Measurements from ENCODE around the gene MAPKAP1.

Gene MAPKAP1

DNA sequence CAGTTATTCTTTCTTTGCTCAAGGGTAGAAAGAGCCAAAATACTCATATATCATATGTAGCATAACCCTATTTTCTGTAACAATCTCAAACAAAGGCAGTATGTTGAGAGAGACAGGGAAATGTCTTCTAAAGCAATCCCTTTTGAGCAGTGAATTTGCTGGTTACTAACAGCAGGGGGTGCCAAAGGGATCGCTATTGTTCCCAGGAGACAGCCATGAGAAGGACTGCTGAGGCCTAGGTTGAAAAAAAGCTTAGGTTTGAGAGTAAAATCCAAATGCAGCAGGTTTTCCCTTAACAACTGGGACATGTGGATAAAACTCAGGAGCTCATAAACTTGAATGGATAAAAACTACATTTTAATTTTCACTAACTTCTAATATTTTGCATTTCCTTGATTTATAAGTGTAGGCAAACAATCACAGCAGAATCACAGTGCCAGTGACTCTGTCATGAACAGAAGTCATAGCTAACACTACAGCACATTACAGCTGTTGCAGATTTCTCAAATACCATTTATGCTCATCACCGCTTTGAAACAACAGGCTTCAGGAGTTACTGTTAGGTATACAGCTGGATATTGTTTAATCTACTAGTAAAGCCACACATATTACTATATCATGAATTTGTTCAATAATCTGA, 148.4 kb downstream of the MAPKAP1 start:
- peak; percentile 48 to 64 for DNase-seq

DNA sequence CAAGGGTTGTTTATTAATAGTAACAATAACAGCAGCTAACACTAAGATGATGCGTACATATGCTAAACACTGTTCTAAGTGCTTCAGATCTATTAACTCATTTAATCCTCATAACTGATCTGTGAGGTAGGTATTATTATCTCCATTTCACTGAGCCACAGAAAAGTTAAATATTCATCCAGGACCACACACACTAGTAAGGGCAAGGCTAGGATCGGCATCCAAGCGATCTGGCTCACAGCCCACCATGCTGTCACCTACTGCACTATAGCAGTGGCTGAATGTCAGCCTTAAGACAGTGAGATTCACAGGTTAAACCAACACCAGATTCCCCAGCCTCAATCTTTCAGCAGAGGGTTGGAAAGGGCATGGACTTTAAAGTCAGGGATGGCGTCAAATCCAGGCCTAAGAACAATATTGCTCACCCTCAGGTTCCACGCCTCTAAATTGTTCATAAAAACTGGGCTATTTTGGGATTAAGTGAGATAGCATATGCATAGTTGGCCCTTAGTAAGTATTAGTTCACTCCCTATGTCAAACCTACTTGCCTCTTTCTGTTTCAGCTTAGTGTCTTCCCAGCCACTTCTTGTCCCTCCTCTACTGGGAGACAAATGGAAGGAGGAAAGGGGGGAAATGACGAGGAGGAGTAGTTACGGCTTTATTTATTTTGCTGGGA, 150.8 kb downstream of the MAPKAP1 start:
- DNase-seq = no peak

DNA sequence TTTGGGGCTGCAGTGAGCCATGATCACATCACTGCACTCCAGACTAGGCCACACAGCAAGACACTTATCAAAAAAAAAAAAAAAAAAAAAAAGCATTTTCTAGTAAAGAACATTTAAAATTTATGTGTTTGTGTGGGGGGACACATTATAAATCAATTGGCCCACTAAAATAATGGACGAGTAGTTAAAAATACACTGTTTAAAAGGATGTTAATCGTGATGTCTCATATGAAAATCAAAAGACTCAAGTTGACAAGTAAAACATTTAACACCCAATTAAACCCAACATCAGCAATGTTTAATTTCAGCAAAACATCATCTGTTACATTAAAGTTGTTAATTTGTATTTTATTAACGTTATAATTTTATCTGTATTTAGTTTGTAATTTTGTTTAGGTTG, 152.3 kb downstream of the MAPKAP1 start:
- no peak for DNase-seq

DNA sequence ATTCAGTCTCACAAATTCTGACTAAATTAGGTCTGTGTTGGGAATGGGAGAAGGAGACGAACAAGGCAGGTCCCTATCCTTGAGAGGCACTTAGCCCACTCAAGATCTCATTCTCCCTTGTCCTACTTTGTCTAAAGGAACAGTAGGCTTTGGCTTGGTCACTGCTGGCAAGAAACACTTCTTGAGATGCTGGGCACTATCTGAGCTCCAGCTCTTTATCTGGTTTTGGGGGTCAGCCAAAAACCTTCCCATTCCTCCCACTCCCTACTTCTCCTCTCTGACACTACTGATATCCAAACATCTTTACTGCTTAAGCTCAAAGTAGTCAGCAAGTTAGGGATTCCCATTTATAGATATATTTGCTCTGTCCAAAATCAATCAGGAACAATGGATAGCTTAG, 155.2 kb downstream of the MAPKAP1 start:
- no peak for DNase-seq

DNA sequence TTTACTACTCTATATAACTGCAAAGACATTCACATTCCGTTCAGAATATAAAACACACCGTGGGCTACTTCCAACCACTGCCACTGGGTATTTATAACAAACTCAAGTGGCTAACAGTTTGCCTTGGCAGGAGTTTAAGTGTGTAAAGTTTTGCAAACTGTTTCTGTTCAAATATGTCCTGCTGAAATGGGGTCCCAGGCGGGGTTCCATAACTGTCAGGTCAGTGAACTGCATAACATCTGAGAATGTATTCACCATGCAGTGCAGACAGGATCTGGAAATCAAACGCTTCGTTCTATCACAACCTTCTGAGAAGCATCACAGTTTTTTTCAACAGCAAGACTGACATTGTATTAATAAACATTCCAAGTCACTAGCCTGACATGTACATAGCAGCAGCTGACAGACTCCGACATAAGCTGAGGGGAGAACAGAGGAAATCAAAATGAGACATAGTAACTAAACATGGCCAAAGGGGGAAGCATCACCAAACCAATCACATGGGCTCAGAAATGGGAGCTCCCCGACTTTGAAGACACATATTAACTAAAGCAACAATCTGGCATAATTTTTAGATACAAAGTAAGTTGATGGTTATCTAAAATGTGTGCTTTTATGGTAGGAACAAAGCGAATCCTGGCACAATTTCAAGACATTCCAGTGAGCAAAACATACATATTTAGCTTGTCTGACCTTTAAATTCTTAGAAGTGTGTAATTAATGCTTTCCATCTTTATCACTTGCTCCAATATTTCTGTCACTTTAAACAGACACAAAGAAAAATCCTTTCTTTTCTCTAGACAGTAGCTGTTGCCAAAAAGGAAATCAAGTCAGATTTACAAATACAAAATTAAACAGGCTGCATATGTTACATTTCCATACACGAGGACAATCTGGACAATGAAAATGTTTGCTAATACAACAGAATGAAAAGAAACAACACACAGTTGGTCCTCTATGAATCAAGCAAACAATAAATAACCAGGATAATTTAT, 156.8 kb downstream of the MAPKAP1 start:
- no peak for DNase-seq

DNA sequence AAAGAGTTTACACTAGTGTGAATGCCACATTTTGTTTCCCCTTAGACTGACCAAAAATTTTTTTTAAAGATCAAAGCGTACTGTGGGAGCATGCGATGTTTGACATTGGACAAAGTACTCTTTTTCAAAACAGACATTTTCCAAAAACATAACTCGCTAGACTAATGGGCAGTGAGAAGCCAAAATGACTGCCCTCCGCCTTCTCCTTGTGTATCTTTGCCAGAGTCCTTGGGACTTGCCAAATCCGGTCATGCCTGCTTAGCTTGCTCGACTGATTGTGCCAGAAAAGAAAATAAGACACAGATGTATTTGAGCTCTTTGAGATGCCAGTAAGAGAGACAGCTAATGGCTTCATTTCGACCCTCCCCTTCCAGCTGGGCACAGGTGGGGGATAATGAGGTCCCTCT, 157.5 kb downstream of the MAPKAP1 start:
- DNase-seq = no peak

DNA sequence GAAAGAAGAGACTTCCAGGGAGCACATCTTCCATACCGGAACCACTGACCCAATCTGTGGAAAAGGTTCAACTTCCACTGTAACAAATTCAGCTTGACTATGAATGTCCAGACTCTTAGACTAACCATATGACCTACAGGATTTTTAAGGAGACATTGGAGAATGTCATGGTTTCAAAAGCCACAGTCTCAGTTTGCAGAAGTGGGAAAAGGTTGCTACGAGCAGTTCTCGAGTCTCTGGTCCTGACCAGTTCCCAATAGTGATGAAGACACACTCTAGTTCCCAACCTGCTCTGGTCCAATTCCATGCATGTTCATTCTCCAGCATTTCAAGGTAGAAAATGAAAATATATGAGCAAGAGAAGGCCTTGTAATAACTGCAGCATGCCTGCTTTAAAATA, 158.0 kb downstream of the MAPKAP1 start:
- DNase-seq = no peak

DNA sequence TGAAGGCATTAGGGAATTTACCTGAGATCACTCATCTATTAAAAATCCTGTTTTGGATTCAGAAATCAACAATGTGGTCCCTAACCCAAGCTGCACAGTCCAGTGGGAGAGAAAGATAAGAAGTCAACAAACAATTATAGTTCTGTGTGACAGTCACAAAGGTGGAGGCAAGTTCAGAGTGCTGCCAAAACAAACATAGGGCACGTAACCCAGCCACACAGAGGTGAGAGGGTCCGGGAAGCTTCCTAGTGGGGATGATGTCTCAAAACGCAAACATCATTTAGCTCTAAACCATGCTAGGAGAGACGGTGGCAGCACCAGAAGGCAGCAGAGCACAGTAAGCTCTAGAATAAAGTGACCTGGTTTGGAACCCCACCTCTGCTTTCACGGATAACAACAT, 158.9 kb downstream of the MAPKAP1 start:
- no peak for DNase-seq

DNA sequence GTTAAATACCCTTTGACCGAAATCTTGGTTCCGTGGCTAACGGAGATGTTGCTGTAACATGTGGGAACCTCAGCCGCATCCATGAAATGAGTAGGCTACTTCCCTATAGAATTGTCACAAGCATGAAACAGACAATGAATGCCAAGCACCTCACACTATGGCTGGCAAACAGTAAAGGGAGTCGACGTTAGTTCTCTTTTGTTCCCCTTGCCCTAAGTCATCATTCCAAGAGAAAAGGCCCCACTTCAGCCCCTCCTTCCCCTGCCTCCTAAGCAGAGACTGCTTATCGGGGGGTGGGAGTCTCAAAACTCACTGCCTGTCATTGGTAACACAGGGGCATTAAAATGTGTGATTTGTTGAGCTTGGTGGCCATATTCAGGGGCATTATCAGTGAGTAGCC, 159.6 kb downstream of the MAPKAP1 start:
- no peak for DNase-seq

DNA sequence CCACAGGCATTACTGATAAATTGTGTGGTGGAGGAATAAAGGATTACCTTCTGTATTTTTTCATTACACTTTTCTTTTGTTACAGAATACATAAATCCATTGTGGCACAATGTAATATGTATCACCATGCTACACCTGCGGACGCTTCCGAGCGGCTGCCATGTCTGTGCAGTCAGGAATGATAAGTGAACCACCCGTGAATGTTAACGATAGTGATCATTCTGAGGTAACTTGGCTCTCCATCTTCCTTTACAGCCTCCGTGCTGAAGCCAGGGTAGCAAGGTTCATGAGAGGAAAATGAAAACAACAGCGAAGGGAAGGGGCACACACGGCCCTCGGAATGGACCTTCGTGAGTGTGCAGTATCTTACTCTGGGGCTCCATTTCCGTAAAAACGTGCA, 161.2 kb downstream of the MAPKAP1 start:
- no peak for DNase-seq

DNA sequence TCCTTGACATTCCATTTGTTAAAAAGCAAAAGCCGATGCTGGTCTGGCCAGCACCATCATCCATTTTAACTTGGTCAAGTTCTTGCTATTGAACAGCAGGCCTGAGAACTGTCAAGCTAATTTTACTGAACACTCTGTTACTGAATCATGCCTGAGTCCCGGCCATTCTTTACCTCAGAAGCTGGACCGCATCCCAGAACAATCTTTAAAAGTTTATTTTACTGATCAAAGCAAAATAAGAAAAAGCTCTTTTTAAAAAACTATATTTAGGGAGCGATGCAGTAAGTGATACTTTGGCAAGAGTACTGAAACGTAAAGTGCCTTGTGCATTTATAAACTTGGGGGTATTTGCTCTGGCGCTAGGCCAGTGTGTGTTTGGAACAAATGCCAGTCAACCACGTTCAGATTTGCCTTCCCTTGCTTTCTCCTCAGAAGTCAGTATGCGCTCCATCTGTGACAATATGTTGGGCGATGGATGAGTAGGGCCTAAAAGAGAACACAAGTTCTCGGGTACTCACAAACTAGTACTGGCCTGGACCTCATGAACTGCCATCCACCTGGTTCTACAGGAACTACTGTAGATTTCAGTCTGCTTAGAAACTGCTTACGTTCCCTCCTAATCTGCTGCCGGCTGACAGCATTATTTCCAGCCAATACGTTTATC, 161.9 kb downstream of the MAPKAP1 start:
- DNase-seq = no peak

DNA sequence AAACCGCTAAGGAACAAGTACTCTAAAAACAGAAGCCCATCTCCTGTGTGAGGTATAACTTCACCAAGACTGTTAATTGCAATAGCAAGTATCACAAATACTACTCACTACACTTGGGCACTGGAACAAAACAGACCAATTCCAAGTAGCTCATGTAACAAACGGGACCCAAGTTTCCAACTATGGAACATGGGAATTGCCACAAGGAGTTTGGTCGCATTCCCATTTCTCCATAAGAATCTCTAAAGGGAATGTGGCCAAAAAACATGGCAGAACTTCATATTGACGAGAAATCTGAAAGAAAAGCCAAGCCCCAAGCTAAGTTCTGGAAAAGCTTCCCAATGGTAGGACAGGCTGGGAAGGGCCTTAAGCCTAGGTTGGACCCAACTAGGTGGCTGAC, 162.5 kb downstream of the MAPKAP1 start:
- DNase-seq = no peak

DNA sequence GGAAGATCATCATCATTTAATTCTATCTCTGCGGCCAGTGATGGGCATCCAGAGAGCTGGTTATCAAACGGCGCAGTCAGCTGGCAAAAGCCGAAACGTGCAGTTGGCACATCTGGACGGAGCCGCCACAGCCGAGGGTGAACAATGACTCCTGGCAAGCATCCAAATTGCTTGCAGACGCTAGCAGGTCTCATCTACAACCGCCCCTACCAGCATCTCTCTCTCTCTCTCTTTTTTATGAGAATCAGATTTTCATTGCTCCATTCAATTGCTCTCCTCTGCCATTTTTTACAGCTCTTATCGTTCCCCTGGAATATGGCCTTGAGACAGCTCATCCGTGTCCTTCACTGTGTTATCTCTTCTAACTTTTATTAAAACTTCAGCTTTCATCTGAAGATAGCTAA, 165.2 kb downstream of the MAPKAP1 start:
- DNase-seq = no peak

DNA sequence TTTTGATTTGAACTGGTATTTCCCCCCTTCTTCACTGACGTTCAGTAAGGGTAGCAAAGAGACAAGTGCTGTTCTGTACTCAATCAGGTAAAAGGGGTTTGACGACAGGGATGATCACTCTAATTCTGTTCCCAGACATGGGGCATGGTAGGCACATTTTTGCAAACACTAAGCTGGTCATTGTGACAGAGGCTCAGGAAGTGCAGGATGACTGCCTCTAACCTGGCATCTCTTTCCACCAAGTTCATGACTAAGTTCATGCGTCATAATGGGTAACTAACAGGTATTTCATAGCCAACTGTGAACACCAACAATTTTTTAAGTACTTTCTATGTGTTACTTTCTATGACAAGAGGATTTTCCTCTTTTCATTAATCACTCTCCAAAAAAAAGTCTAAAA, 166.5 kb downstream of the MAPKAP1 start:
- no peak for DNase-seq

DNA sequence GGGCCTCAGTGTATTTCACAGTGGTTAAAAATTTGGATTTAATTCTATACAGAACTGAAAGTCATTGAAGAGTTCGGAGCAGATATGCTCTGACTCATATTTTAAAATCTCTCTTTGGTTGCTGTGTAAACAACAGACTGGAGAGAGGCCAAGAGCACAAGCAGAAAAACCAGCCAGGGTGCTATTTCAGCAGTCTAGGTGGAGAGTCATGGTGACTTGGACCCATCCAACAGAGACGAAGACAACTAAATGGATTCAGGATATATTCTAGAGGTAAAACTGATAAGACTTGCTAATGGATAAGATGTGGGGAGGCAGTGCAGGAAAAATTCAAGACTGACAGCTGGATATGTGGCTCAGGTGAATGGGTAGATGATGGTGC, 168.9 kb downstream of the MAPKAP1 start:
- DNase-seq = no peak

DNA sequence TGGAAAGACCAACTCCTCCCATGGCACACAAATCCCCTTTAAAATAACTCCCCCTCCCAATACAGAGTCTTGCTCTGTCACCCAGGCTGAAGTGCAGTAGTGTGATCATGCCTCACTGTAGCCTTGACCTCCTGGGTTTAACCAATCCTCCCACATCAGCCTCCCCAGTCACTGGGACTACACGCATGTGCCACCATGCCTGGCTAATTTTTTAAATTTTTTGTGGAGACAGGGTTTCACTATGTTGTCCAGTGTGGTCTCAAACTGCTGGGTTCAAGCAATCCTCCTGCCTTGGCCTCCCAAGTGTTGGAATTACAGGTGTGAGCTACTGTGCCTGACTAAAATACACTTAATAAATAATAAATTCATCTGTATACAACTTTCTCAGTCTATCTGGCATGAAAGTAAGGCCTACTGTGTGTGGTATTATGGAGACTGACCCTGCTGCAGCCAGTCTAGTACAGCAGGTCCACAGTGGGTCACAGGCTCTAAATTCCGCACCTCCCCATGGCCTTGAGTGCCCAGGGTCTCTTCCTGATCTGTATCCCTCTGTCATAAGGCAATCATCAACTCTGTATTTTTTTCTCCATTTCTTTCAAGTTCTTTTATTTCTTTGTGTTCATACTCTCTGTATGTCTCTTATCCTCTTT, 169.4 kb downstream of the MAPKAP1 start:
- DNase-seq = no peak

DNA sequence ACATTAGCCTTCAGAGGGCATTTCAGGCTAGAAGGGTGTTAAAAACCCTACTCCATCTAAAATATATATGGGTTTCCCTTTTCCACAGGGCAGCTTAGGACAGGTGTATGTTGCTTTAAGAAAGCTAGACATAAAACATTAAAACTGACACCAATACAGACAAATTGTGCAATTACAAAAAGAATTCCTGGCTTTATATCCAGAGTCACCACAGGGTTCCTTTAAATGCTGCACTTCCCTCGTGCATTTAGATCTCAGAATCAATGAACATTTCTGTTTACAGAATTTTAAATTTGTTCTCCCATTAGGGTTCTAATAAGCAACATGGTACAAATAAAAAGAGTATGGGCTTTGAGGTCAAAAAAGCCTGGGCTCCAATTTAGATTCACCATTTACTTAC, 170.2 kb downstream of the MAPKAP1 start:
- DNase-seq = no peak

DNA sequence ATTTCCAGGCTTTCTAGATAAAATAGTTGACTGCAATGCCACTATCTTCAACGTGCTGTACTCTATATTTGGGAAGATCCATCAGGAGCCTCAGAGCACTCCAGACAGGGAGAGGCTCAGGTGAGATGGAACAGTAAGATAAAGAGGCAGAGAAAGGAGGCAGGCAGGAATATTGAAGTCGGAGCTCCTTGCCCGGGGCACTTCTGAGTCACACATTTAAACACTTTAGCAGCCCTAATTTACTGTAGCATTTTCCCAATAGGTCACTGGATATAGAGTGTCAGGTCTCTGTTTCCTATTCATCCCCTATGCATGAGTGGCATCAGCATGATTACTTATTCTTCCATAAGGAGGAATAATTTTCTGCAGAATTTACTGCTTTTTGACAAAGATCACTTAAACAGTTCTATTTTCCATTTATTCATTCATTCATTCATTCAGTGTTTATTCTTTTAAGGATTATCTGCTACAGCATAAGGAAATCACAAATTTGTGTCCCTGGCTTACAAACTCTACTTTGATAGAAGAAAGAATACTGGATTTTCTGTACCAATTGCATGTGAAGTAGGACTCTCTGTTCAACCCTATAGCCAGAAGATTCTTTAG, 170.7 kb downstream of the MAPKAP1 start:
- DNase-seq = no peak

DNA sequence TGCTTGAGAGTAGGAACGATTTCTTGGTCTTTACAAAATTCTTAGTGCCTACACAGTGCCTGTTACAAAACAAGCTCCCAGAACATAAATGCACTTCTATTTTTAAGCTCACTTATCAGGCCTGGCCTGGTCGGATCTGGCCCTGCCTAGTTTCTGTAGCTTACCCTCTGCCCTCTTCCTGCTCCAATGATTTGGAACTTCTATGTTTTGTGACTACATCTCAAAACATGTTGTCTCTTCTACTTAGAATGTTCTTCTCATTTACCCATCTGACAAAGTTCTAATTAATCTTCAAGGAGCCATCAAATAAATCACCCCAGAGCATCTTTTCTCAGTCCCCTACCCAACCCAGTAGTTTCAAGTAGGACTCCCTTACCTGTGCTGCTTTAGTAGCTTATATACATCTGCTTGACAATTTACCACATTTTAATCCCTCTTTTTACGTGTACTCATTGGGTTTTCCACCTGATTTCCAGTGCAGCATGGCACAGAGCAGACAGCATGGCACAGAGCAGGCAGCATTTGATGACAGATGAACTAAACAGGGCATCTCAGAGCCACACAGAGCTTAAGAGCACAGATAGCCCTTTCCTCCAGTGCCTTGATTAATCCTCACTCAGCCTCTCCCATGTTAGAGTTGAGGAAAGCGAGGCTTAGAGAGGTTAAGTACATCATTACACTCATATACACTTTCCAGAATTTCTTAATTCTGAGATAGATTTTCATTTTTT, 171.9 kb downstream of the MAPKAP1 start:
- no peak for DNase-seq

DNA sequence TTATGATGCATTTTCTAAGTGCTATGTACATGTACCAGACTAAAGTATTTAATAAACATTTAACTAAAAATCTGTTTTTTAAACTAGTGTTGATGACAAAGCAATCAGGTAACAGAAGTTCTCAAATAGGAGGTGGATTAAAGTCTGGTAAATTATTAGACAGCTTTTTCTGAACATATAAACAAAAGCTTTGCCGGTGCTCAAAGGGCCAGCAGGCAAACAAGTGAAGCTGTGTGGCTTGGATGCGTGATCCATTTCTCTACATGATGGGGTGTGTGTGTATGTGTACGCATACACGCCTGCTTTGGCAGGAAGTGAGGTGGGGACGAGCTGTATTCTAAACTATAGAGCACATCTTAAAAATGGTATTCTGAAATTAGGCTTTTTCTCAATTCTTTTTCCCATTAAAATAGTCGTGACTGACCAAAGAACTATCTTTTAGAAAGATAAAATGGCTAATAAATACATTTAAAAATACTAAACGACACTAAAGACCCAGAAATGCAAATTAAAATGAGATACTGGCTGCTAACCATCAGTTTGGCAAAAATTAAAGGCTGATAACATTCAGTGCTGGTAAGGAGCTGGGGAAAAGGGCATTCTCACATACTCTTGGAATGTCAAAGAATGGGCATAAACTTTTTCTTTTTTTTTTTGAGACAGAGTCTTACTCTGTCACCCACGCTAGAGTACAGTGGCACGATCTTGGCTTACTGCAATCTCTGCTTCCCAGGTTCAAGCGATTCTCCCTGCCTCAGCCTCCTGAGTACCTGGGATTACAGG, 174.0 kb downstream of the MAPKAP1 start:
- DNase-seq = no peak

DNA sequence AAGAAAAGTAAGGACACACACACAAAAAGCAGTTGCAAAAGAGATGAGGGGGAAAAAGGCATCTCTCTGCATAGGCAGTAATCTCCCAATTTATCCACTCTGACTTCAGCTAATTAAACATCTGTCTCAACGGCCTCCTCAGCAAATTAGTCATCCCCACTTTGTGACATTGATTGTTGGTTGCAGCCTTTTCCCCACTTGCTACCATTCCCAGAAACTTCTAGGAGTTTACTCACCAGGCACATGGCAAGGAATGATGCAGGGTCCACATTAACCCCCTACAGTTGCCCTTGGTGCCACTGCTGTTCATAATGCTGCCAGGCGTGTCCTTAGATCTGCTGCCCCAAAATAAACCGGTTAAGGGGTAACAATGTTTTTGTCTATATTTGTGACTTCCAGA, 174.6 kb downstream of the MAPKAP1 start:
- DNase-seq = no peak

Measured in stimulated activated CD4-positive, alpha-beta T cell treated with anti-CD3 and anti-CD28 coated beads, Interleukin-2, amount 100 ng/mL, for 24 hours (primary cell).